ENCODE measurements around the gene ATG10.
A peak's percentile ranks its signal among the peaks of the same experiment; 100 is the strongest.
"Not testable (repeated sequence)": the region's sequence is repeated elsewhere in the genome, so short reads cannot be mapped to it uniquely, and the experiment has no call there.

The ATG10 gene

DNA sequence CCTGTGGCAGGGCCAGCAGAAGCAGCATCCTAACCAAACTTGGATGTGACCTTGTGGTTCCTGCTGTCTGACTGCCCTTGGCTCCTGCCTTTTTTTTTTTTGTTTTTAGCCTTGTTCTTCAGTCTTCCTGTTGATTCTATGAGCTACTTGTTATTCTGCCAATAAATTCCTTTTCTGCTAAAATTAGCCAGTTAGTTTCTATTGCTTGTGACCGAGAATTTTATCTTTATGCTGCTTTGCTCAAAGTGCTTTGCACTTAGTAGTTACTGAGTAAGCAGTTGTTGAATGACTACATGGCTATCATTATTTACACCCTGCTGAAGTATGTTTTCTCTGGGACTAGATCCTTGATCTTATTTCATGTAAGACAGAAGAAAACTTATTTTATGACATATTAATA, 20.8 kb upstream of the ATG10 start:
- Histone ChIP-seq H3K4me1 (ENCODE audit: control insufficient read depth, insufficient read depth, low read length, poor library complexity, severe bottlenecking) (no peaks in the 10 kb centered on the region), H3K27ac (ENCODE audit: insufficient read depth, low read length, poor library complexity, severe bottlenecking) (no peak overlapping the region), H3K4me3 (ENCODE audit: insufficient read depth, low read depth, low read length, poor library complexity, severe bottlenecking) (no peak overlapping the region), H3K36me3 (ENCODE audit: control insufficient read depth, insufficient read depth, low read length) (no peaks in the 10 kb centered on the region), H3K9me3 (ENCODE audit: control insufficient read depth, low read length) (no peaks in the 10 kb centered on the region), H3K27me3 (replicated peaks; ENCODE audit: control insufficient read depth, insufficient read depth, low read length, poor library complexity, severe bottlenecking) (no peaks in the 10 kb centered on the region)
- DNase-seq = no peak

DNA sequence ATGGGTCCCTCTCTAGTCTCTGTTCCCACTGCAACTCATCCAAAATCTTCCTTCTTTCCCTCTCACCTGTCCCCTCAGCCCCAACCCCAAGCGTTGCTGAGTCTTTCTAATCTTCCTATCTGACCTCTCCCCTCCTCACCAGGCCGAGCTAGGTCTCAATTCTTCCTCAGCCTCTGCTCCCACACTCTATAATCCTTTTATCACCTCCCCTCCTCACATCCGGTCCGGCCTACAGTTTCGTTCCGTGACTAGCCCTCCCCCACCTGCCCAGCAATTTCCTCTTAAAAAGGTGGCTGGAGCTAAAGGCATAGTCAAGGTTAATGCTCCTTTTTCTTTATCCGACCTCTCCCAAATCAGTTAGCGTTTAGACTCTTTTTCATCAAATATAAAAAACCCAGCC, 17.0 kb upstream of the ATG10 start:
- DNase-seq; H3K4me1 ChIP-seq (ENCODE audit: control insufficient read depth, insufficient read depth, low read length, poor library complexity, severe bottlenecking); H3K36me3 ChIP-seq (ENCODE audit: control insufficient read depth, insufficient read depth, low read length); H3K27me3 ChIP-seq (replicated peaks; ENCODE audit: control insufficient read depth, insufficient read depth, low read length, poor library complexity, severe bottlenecking); H3K27ac ChIP-seq (ENCODE audit: insufficient read depth, low read length, poor library complexity, severe bottlenecking); H3K9me3 ChIP-seq (ENCODE audit: control insufficient read depth, low read length); H3K4me3 ChIP-seq (ENCODE audit: insufficient read depth, low read depth, low read length, poor library complexity, severe bottlenecking): not testable (repeated sequence)

DNA sequence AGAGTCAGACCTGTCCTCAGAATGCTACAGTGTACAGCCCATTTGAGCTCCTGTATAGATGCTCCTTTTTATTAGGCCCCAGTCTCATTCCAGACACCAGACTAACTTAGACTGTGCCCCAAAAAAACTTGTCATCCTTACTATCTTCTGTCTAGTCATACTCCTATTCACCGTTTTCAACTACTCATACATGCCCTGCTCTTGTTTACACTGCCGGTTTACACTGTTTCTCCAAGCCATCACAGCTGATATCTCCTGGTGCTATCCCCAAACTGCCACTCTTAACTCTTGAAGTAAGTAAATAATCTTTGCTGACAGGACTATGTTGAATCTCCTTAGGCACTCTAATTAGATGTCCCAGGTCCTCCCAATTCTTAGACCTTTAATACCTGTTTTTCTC, 13.7 kb upstream of the ATG10 start:
- H3K27me3 ChIP-seq (replicated peaks; ENCODE audit: control insufficient read depth, insufficient read depth, low read length, poor library complexity, severe bottlenecking); H3K27ac ChIP-seq (ENCODE audit: insufficient read depth, low read length, poor library complexity, severe bottlenecking); DNase-seq; H3K9me3 ChIP-seq (ENCODE audit: control insufficient read depth, low read length); H3K4me1 ChIP-seq (ENCODE audit: control insufficient read depth, insufficient read depth, low read length, poor library complexity, severe bottlenecking); H3K4me3 ChIP-seq (ENCODE audit: insufficient read depth, low read depth, low read length, poor library complexity, severe bottlenecking); H3K36me3 ChIP-seq (ENCODE audit: control insufficient read depth, insufficient read depth, low read length): not testable (repeated sequence)

DNA sequence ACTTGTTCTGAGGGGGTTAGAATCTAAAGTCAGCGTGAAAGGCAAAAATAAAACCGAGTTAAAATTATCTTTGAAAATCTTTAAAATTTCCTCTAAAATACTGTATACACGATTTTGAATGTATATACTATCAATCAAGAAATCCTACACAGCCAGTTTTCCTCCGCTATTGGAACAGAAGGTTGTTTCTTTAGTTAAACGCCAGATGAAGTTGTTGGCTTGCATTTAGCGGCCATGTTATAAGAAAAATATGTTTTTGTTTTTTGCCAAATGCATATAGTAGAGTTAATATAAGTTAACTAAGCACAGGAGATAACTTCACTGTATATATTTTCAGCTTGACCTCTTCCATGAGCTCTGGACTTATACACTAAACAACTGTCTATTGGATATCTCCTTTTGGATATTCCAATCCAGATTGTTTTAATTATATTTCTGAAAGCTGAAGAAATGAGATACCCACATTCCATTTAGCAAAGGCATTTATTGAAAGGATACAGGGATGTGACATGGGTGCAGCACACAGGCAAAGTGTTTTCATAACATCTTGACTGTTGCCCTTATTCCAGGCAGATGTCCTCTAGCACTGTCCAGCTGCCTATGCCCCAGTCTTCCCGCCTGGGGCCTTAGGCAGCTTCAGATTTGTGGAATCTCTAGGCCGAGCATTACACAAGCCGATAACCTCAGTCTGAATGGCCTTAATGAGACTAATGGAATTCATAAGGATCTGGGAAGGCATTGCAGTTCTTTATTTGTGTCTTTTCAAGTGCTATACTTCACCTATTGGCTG, 10.0 kb upstream of the ATG10 start:
- Histone ChIP-seq H3K9me3 (ENCODE audit: control insufficient read depth, low read length) (no peaks in the 10 kb centered on the region), H3K4me1 (ENCODE audit: control insufficient read depth, insufficient read depth, low read length, poor library complexity, severe bottlenecking) (no peaks in the 10 kb centered on the region), H3K4me3 (ENCODE audit: insufficient read depth, low read depth, low read length, poor library complexity, severe bottlenecking) (no peak overlapping the region), H3K27ac (ENCODE audit: insufficient read depth, low read length, poor library complexity, severe bottlenecking) (no peak overlapping the region), H3K36me3 (ENCODE audit: control insufficient read depth, insufficient read depth, low read length) (no peaks in the 10 kb centered on the region), H3K27me3 (replicated peaks; ENCODE audit: control insufficient read depth, insufficient read depth, low read length, poor library complexity, severe bottlenecking) (no peaks in the 10 kb centered on the region)
- DNase-seq = no peak

DNA sequence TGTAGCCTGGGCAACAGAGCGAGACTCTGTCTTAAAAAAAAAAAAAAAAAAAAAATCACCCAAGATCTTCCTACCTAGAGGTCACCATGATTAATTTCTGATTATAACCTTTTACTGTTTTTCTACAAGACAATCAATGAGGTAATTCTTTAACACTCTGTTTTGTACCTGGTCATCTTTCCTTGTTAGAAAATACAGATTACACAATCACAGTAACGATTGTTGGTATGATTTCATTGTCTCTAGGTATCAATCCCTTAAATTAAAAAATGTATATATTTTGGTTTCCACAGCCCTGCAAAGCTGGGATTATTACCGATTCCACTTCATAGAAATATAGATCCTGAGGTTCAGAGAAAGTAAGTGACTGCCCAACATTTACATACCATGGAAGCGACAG, 8.3 kb upstream of the ATG10 start:
- Histone ChIP-seq H3K9me3 (ENCODE audit: control insufficient read depth, low read length) (no peaks in the 10 kb centered on the region), H3K27me3 (replicated peaks; ENCODE audit: control insufficient read depth, insufficient read depth, low read length, poor library complexity, severe bottlenecking) (no peaks in the 10 kb centered on the region), H3K4me3 (ENCODE audit: insufficient read depth, low read depth, low read length, poor library complexity, severe bottlenecking) (no peak overlapping the region), H3K27ac (ENCODE audit: insufficient read depth, low read length, poor library complexity, severe bottlenecking) (no peak overlapping the region), H3K4me1 (ENCODE audit: control insufficient read depth, insufficient read depth, low read length, poor library complexity, severe bottlenecking) (no peaks in the 10 kb centered on the region), H3K36me3 (ENCODE audit: control insufficient read depth, insufficient read depth, low read length) (no peaks in the 10 kb centered on the region)
- no peak for DNase-seq

DNA sequence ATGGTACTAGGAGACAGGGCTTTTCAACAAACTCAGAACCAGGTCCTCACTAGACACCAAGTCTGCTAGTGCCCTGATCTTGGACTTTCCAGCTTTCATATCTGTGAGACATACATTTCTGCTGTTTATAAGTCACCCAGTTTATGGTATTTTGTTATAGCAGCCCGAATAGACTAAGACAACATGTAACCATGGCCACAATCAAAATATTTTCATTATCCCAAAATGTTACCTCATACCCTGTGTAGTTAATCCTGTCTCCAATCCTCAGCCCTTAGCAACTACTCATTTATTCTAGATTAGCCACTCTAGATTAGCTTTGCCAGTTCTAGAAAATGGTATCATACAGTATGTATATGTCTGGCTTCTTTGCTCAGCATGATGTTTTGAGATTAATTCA, 6.3 kb upstream of the ATG10 start:
- no peak for DNase-seq
- Histone ChIP-seq H3K4me3 (ENCODE audit: insufficient read depth, low read depth, low read length, poor library complexity, severe bottlenecking) (no peak overlapping the region), H3K27ac (ENCODE audit: insufficient read depth, low read length, poor library complexity, severe bottlenecking) (no peak overlapping the region), H3K27me3 (replicated peaks; ENCODE audit: control insufficient read depth, insufficient read depth, low read length, poor library complexity, severe bottlenecking) (no peaks in the 10 kb centered on the region), H3K36me3 (ENCODE audit: control insufficient read depth, insufficient read depth, low read length) (no peaks in the 10 kb centered on the region), H3K9me3 (ENCODE audit: control insufficient read depth, low read length) (no peaks in the 10 kb centered on the region), H3K4me1 (ENCODE audit: control insufficient read depth, insufficient read depth, low read length, poor library complexity, severe bottlenecking) (no peaks in the 10 kb centered on the region)

DNA sequence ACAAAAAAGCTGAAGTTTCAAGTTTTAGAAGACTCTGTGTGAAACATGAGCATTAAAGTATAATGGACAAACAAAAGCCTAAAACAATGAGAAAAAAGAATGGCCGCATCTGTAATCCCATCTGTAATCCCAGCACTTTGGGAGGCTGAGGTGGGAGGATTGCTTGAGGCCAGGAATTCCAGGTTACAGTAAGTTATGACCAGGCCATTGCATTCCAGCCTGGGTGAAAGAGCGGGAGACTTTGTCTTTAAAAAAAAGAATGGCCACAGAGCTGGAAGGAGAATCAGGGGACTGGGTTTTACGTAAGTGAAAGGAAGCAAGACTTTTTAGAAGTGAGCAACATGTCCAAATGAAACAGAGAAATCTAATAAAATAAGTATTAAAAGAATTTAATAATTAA, 2.6 kb upstream of the ATG10 start:
- no peak overlapping the region for H3K4me3 ChIP-seq (ENCODE audit: insufficient read depth, low read depth, low read length, poor library complexity, severe bottlenecking)
- no peaks in the 10 kb centered on the region for H3K4me1 ChIP-seq (ENCODE audit: control insufficient read depth, insufficient read depth, low read length, poor library complexity, severe bottlenecking)
- no peak for DNase-seq
- no peak overlapping the region for H3K27ac ChIP-seq (ENCODE audit: insufficient read depth, low read length, poor library complexity, severe bottlenecking)
- H3K9me3 ChIP-seq (ENCODE audit: control insufficient read depth, low read length) = no peaks in the 10 kb centered on the region
- no peaks in the 10 kb centered on the region for H3K27me3 ChIP-seq (replicated peaks; ENCODE audit: control insufficient read depth, insufficient read depth, low read length, poor library complexity, severe bottlenecking)
- no peaks in the 10 kb centered on the region for H3K36me3 ChIP-seq (ENCODE audit: control insufficient read depth, insufficient read depth, low read length)

DNA sequence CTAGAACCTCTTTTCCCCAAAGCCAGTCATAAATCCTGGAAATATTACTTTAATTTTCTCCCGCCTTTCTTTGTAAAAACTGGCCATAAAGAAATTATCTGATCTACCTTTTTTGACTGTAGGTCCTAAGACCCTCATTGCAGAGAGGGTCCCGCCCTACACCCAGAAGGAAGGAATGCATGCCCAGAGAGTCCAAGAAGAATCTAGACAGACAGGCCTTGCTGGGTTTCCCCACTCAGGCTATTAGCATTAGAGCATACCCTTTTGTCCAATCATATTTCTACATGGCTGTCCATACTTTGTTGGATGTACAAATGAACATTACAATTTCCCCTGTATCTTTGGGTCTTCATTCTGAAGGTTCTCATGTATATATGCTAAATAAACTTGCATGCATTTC, 1.9 kb upstream of the ATG10 start:
- Histone ChIP-seq H3K4me3 (ENCODE audit: insufficient read depth, low read depth, low read length, poor library complexity, severe bottlenecking) (no peak overlapping the region), H3K4me1 (ENCODE audit: control insufficient read depth, insufficient read depth, low read length, poor library complexity, severe bottlenecking) (no peaks in the 10 kb centered on the region), H3K36me3 (ENCODE audit: control insufficient read depth, insufficient read depth, low read length) (no peaks in the 10 kb centered on the region), H3K27ac (ENCODE audit: insufficient read depth, low read length, poor library complexity, severe bottlenecking) (no peak overlapping the region), H3K27me3 (replicated peaks; ENCODE audit: control insufficient read depth, insufficient read depth, low read length, poor library complexity, severe bottlenecking) (no peaks in the 10 kb centered on the region), H3K9me3 (ENCODE audit: control insufficient read depth, low read length) (no peaks in the 10 kb centered on the region)
- no peak for DNase-seq

DNA sequence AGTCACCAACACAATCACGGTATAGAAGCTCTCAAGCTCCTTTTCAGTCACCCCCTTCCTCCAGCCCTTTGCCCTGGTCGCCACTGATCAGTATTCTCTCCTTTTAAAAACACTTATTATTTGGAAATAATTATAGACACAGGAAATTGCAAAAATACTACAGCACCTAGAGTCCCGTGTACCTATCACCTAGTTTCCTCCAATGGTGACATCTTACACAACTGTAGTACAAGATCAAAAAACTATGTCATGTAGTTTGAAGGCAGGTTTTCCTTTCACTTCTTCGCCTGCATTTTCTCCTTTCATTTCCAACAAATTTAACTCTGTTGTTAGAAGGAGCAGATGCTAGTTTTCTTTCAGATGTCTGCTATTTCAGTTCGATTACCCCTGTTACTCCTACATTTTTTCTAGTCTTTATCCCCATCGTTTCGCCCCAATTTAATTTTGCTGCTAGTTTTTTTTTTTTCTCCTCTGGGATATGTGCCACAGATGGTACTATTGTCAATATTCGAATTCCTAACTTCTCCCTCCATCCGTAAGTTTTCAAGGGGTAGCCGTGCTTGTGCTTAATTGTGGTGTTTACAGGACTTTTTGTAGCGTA, 612 bp upstream of the ATG10 start:
- Histone ChIP-seq H3K36me3 (ENCODE audit: control insufficient read depth, insufficient read depth, low read length) (no peaks in the 10 kb centered on the region), H3K4me3 (ENCODE audit: insufficient read depth, low read depth, low read length, poor library complexity, severe bottlenecking) (peak overlapping the region; percentile 75), H3K9me3 (ENCODE audit: control insufficient read depth, low read length) (no peaks in the 10 kb centered on the region), H3K27ac (ENCODE audit: insufficient read depth, low read length, poor library complexity, severe bottlenecking) (peak overlapping the region; percentile 93), H3K27me3 (replicated peaks; ENCODE audit: control insufficient read depth, insufficient read depth, low read length, poor library complexity, severe bottlenecking) (no peaks in the 10 kb centered on the region), H3K4me1 (ENCODE audit: control insufficient read depth, insufficient read depth, low read length, poor library complexity, severe bottlenecking) (no peaks in the 10 kb centered on the region)
- DNase-seq = no peak

DNA sequence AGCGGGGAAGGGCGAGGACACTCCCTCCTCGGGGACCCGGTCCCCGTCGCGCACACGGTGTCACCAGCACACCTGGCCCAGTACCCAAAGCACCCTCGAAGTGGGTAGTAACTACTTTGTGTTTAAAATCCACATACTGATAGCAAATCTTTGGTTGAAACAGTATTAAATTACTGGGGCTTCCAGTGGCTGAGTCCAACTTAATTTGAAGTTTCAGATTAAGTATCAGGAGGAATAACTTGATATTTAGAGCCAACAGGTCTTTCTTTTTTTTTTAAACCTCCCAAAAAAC, 615 bp downstream of the ATG10 start:
- H3K4me1 ChIP-seq (ENCODE audit: control insufficient read depth, insufficient read depth, low read length, poor library complexity, severe bottlenecking) = no peaks in the 10 kb centered on the region
- peak overlapping the region; percentile 93 for H3K27ac ChIP-seq (ENCODE audit: insufficient read depth, low read length, poor library complexity, severe bottlenecking)

More for the DNA sequence above, 615 bp downstream of the ATG10 start:
- H3K9me3 ChIP-seq (ENCODE audit: control insufficient read depth, low read length) = no peaks in the 10 kb centered on the region
- H3K36me3 ChIP-seq (ENCODE audit: control insufficient read depth, insufficient read depth, low read length) = no peaks in the 10 kb centered on the region
- H3K27me3 ChIP-seq (replicated peaks; ENCODE audit: control insufficient read depth, insufficient read depth, low read length, poor library complexity, severe bottlenecking) = no peaks in the 10 kb centered on the region
- DNase-seq = no peak
- H3K4me3 ChIP-seq (ENCODE audit: insufficient read depth, low read depth, low read length, poor library complexity, severe bottlenecking) = peak overlapping the region; percentile 75
